ENCODE measurements around the gene METRNL. TPM values are rescaled to one million over a fixed set of nuclear protein-coding genes. Genes with fewer than 3 reads are reported as not detected.

Gene METRNL
- total RNA-seq, 2 experiments from 2014 or later: 16.9 to 23.3 TPM

GRCh38 chr17:83124871-83125514 is 45.6 kb downstream of the METRNL start:
- Histone ChIP-seq H2AFZ (ENCODE audit: low read length) (peak overlapping the region; percentile 44; the same call in 1 of the 2 replicates), H3K4me3 (ENCODE audit: low read depth, low read length, poor library complexity, severe bottlenecking) (no peak overlapping the region), H3K4me1 (ENCODE audit: insufficient read depth, low read length, poor library complexity, severe bottlenecking) (peaks cover 21% of the 10 kb centered on the region), H3K36me3 (ENCODE audit: insufficient read depth, low read length) (no peaks in the 10 kb centered on the region), H3K4me2 (ENCODE audit: low read length) (peak overlapping the region; percentile 54), H3K27ac (ENCODE audit: low read depth, low read length, poor library complexity, severe bottlenecking) (no peak overlapping the region), H3K79me2 (ENCODE audit: insufficient read depth, low read depth, low read length) (no peaks in the 10 kb centered on the region), H3K9me3 (ENCODE audit: low read length) (no peaks in the 10 kb centered on the region), H4K20me1 (ENCODE audit: insufficient read depth, low read length) (no peaks in the 10 kb centered on the region), H3K9me2 (ENCODE audit: insufficient read depth, low read length) (no peaks in the 10 kb centered on the region)
- intact Hi-C loops (cut with micrococcal nuclease; ENCODE audit: unreplicated experiment): no loop called here
- TF ChIP-seq CTCF (conservative IDR thresholded peaks at IDR 0.05; ENCODE audit: low read length): no peak
- no peak for TF ChIP-seq EZH2phosphoT487 (IDR thresholded peaks at IDR 0.05; ENCODE audit: borderline replicate concordance, low read depth, low read length)
- no peak for DNase-seq (ENCODE audit: low spot score)
- CTCF ChIA-PET (ENCODE audit: unreplicated experiment): no interaction called here
- BruUV-seq (replicated peaks): no TSS peak
- POLR2A ChIA-PET: no interaction called here

GRCh38 chr17:83125515-83126274 is 46.3 kb downstream of the METRNL start:
- ChIA-PET POLR2A (no interaction called here), CTCF (ENCODE audit: unreplicated experiment) (no interaction called here)
- Histone ChIP-seq H2AFZ (ENCODE audit: low read length) (peak overlapping the region; percentile 44; the same call in 1 of the 2 replicates), H4K20me1 (ENCODE audit: insufficient read depth, low read length) (no peaks in the 10 kb centered on the region), H3K4me2 (ENCODE audit: low read length) (peak overlapping the region; percentile 54), H3K9me2 (ENCODE audit: insufficient read depth, low read length) (no peaks in the 10 kb centered on the region), H3K36me3 (ENCODE audit: insufficient read depth, low read length) (no peaks in the 10 kb centered on the region), H3K27ac (ENCODE audit: low read depth, low read length, poor library complexity, severe bottlenecking) (no peak overlapping the region), H3K4me1 (ENCODE audit: insufficient read depth, low read length, poor library complexity, severe bottlenecking) (peaks cover 16% of the 10 kb centered on the region), H3K4me3 (ENCODE audit: low read depth, low read length, poor library complexity, severe bottlenecking) (peak overlapping the region; percentile 18), H3K79me2 (ENCODE audit: insufficient read depth, low read depth, low read length) (no peaks in the 10 kb centered on the region), H3K9me3 (ENCODE audit: low read length) (no peaks in the 10 kb centered on the region)
- TF ChIP-seq CTCF (conservative IDR thresholded peaks at IDR 0.05; ENCODE audit: low read length): no peak
- TF ChIP-seq EZH2phosphoT487 (IDR thresholded peaks at IDR 0.05; ENCODE audit: borderline replicate concordance, low read depth, low read length): no peak
- BruUV-seq (replicated peaks): no TSS peak
- peak; percentile 59 for DNase-seq (ENCODE audit: low spot score)
- intact Hi-C loops (cut with micrococcal nuclease; ENCODE audit: unreplicated experiment): no loop called here

Data from OCI-LY7 (cell line).